ENCODE results near the gene DERA.
"Not testable (repeated sequence)": the region's sequence is repeated elsewhere in the genome, so short reads cannot be mapped to it uniquely, and the experiment has no call there.

Gene DERA

DNA sequence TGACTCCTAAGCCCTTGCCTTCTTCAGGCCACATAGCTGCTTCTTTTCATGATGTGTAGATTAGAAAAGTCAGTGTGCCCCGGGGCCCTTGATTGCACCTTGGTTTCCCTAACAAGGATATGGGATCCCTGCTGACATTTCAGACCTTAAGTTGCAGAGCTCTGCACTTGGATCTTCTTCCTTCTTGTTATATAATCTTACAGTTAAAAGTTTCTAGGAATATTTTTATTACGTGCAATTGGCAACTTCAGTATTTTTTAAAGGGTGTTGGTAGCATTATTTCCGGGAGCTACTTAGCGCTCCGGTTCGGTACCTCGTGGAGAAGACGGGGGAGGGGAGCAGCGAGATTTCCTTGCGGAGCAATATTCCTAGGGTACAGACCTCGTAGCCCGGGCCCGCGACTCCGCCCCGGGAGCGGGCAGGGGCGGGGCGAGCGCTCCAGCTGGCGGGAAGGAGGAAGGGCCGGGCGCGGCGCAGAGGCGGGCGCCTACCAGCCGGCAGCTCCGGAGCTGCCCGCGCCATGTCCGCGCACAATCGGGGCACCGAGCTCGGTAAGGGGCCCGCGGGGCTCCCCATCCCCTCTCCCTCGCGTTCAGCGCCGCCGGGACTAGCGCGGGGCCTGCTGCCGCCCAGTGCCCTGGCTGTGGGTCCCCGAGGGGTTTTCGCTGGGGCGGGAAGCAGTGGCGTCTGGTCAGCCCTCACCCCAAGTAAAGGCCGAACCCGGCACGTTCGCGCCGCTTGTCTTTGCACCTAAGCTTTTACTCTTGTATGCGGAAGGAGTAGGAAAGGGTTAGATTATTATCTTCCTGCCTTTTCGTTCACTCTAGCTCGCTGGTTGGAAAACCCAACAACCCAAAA, at the start of gene DERA:
DERA (plus strand) TSS at position 469 of the 858 bp plus-strand sequence; CDS start at position 521, 52 bp downstream.
- DNase-seq = peak; percentile 72

DNA sequence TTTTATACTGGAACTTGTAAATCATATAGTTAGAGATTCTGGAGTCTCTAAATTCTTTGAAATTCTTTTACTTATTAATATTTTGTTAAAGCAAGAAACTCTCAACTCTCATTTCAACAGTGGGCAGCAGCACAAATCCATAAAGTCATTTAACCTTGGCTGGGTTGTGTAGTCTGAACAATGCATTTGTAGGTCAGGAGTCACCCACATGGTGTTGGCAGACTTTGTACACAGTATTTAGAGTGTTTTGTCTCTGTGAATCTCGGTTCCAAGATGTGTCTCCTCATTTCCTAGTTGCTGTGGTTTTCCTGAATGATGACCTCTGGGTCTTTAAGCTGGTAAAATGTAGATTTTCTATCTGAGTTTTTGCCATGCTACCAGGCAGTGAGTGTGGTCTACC, 49.7 kb upstream of the DERA start:
- no peak for DNase-seq

DNA sequence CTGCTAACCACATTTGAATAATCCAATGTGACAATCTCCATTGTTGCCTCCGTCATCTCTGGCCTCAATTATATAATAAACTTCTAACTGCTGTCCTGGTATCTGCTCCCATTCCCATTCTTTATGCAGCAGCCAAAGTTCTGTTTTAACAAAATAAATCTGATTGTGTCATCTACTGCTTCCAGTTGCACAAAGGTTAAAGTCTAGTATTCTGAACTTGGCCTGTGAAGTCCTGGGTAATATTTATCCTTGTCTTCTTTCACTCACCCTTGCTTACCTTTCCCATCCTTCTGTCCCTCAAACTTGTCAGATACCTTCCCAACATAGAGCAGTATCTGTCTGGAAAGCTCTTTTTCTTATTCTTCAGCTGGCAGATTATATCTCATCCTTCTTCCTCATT, 48.3 kb upstream of the DERA start:
- no peak for DNase-seq

DNA sequence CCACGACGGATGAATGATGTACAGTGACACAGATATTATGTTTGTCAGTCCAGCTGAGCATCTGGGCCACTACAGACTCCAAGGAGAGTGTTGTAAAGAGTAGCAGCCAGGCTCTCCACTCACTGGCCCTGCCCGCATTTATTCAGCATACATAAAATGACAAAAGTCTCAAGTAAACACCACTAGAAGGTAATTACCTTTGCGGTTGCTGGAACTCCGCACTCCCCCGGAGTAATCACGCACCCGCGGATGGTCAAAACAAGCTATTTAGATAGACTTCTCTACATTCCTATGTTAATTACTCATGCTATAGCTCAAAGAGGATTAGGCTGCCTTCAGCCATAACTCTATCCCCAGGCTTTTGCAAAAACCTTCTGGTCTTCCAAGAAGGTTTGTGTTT, 47.8 kb upstream of the DERA start:
- no peak for DNase-seq

DNA sequence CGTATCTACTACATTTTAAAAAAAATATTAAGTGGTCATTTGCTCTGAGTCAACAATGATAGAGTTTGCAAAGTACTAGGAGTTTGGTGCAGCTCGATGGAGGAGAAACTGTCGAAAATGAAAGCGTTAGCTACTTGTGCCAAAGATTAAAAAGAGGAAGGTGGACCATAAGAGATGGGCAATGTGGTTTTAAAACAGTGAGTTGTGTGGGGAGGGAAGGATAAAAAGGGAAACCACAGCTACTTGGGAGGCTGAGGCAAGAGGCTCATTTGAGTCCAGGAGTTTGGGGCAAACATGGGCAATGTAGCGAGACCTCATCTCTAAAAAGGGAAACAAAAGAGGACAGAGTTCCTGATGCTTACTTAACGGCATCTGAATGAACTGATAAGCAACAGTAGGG, 47.1 kb upstream of the DERA start:
- no peak for DNase-seq

DNA sequence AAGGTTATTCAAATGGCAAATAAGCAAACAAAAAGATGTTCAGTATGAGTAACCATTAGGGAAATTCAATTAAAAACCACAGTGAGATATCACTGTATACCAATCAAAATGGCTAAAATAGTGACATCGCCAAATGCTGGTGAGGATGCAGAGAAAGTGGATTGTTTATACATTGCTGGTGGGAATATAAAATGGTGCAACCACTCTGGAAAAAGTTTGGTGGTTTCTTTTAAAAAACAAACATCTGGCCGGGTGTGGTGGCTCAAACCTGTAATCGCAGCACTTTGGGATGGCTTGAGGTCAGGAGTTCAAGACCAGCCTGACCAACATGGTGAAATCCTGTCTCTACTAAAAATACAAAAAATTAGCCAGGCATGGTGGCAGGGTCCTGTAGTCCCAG, 42.9 kb upstream of the DERA start:
- no peak for DNase-seq

DNA sequence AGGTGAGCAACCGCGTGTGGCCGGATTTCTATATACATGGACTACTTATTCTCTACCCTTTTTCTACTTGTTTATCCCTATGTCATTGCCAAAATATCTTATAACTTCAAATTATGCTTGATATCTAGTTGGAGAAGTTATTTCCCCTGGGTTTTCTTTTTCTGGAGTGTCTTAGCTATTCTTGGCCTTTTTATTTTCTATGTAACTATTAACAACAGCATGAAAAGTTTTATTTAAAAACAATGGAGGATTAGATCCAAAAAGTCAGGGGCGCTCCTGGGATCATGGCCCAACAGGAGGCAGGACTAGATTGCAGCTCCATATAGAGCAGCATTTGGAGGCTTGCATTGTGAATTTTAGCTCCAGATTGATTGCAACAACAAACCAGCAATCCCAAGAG, 37.6 kb upstream of the DERA start:
- no peak for DNase-seq

DNA sequence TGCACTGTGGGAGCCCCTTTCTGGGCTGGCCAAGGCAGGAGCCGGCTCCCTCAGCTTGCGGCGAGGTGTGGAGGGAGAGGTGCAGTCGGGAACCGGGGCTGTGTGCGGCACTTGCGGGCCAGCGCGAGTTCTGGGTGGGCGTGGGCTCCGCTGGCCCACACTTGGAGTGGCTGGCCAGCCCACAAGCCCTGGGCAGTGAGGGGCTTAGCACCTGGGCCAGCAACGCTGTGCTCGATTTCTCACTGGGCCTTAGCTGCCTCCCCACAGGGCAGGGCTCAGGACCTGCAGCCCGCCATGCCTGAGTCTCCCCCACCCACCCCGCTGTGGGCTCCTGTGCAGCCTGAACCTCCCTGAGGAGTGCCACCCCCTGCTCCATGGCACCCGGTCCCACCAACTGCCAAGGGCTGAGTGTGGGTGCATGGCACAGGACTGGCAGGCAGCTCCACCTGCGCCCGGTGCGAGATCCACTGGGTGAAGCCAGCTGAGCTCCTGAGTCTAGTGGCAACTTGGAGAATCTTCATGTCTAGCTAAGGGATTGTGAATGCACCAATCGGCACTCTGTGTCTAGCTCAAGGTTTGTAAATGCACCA, 36.5 kb upstream of the DERA start:
- DNase-seq = not testable (repeated sequence)

DNA sequence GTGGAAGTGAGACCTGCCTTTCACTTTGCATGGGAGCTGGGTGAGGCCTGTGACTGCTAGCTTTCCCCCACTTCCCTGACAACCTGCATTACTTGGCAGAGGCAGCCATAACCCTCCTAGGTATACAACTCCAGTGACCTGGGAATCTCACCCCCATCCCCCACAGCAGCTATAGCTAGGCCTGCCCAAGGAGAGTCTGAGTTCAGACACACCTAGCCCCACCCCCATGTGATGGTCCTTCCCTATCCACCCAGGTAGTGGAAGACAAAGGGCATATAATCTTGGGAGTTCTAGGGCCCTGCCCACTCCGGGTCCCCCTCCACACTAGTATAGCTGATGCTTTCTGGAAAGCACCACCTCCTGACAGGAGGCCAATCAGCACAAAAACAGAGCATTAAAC, 35.3 kb upstream of the DERA start:
- DNase-seq = no peak

DNA sequence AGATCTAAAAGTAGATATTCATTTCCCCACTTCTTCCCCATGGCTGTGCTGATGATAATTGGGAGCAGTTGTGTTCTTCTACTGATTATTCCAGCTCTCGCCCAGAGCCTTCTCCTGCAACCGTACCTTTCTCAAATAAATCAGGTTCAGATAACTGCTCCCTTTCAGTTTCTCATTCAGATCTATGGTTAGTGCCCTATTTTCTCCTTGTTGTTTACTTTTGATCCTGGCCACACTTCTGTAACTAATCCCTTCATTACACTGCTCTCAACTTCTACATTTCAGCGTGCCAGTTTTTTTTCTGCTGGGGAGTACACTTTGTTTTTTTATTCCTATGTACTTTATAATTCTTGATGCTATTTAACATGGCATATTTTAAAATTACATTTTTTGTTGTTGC, 31.7 kb upstream of the DERA start:
- no peak for DNase-seq

DNA sequence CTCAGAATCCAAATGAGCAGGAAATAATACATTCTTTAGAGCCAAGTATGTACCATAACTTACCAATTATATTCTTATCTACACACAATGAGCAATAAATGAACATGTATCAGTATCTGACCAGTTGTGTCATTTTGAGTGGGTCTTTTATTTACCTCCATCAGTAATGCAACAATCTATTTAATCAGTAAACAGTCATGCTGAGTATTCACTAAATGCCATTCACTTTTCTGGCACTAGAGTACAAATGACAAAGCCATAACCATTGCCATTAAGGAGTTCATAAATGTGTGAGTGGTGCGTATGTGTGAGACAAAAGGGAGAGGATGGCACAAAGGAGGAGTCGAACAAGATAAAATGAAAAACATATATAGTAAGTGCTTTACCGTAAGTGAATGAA, 30.4 kb upstream of the DERA start:
- no peak for DNase-seq

DNA sequence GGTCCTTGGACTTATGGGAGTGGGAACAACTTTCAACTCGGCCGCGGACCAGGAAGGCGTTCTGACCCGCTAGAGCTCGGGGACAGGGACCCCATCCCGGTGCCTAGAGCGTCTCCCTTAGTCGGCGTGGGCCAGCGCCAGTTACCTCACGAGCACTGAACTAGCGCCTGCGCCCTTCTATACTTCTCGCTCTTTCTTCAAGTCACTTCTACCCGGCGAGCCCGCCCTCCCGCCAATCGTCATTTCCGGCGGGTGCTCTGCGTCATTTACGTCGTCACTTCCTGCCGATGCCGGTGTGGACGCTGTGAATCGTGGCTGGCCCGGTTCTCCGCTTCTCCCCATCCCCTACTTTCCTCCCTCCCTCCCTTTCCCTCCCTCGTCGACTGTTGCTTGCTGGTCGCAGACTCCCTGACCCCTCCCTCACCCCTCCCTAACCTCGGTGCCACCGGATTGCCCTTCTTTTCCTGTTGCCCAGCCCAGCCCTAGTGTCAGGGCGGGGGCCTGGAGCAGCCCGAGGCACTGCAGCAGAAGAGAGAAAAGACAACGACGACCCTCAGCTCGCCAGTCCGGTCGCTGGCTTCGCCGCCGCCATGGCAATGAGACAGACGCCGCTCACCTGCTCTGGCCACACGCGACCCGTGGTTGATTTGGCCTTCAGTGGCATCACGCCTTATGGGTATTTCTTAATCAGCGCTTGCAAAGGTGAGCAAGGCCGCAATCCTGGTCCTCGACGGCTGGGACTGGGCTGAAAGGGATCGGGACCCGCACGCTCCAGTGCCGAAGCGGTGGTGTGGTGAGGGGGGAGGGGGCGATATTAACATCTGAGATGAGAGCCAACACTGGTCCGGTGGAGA, 28.8 kb upstream of the DERA start, which contains the start of gene STRAP:
STRAP (plus strand) TSS at position 270 of the 854 bp plus-strand sequence; CDS start at position 591, 321 bp downstream.
- DNase-seq = peak; percentile 97

DNA sequence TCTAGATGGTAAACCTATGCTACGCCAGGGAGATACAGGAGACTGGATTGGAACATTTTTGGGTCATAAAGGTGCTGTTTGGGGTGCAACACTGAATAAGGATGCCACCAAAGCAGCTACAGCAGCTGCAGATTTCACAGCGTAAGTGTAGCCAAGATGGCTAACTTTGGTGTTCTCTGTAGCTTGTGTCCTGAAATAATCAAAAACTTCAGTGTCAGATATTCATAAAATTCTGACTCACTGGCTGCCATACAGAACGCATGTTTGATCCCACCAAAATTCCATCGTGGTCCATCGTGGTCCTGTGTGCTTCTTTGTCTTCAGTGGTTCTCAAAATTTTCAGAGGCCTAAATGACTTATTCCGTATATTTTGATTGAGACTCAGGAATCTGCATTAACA, 27.6 kb upstream of the DERA start:
- DNase-seq = no peak

DNA sequence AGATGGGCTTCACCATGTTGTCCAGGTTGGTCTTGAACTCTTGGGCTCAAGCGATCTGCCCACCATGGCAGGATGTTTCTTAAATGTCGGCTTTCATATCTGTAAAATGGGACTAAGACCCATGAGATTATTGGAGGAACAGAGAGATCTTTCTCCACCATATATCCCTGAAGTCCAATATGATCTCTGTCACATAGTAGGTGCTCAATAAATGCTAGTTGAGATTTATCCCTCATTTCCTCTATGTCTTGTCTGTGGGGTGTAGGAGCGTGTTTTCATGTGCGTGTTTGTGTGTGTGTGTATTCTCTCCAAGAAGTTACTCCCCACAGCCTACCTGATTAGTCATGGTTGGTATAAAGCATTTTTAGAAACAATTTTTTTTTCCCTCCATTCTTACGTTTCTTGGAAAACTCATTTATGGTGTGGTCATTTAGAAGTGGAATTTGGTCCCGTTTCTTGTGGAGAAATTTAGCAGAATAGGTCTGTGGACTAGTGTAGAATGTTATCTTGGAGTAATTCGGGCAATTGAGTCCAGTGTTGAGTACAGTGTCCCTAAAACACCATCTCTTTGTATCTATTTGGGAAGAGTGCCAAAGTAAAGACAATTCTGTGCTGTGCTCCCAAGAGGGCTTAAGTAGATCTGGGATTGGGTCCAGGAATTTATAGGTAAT, 24.6 kb upstream of the DERA start:
- no peak for DNase-seq

DNA sequence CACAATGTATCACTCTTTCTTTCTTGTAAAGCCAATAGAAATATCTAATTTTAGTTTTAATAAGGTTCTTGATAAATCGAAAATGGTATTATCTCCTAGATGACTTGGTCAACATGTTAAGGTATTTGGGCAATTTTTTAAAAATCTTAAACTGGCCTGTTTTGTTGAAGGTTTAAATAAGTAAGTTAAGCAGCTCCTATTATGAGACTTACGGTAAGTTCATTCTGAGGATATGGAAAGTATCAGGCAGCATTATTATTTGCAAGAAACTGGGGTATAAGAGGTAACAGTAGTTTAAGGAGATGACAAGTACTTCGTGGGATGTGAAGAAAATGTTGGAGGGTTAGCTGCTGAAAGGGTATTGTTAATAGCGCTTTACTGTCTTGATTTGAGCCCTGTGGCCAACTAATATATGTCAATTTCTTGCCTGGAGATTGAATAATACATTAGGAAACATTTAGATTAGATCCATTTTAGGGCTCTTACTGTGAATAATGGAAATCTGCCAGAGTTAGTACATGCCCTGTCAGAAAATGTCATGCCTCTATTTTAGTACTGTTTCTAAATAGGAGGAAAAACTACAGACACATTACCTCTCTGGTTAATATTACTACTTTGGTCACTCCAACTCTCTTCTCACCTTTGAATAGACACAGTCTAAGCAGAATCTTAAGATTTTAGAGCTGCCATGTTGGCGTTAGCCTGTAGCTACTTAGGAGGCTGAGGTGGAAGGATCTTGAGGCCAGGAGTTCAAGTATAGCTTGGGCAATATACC, 23.9 kb upstream of the DERA start:
- no peak for DNase-seq

DNA sequence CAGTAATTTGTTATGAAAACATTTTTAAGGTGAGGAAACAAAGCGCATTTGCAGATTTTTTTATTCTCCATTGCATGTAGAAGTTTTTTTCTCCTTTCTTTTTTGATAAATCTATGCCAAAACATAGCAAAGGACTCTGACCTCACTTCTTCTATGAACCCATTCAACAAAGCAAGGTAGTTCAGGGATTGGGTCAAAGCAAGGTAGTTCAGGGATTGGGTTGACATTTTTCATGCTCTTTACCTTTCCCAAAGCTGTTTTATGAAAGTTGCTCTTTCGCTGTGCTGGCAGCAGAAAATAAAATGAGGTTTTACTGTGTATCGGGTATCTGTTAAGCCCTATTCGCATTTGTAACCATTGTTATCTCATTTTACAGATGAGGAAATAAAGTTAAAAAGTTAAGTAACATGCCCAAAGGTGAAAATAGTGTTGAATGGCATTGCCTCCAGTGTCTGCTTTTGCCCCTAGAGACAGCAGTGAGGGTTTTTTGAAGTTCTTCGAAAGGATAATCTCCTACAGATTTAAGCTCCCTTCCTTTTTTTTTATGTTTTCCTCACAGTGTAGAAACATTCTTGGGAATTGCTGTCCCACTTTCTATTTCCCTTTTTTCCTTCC, 18.4 kb upstream of the DERA start:
- DNase-seq = no peak

DNA sequence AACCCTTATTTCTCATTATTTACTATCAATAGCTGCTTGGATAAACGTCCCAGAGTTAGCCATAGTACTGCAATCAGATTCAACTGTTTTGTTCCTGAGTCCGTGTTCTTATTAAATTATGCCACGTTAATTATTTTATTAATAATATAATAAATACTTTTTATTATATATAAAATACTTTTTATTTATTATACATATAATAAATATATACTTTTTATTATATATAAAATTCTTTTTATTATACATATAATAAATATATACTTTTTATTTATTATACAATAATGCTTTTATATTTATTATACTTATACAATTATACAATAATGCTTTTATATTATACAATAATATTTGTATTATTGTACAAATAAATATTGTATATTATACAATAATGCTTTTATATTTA, 17.9 kb upstream of the DERA start:
- no peak for DNase-seq

DNA sequence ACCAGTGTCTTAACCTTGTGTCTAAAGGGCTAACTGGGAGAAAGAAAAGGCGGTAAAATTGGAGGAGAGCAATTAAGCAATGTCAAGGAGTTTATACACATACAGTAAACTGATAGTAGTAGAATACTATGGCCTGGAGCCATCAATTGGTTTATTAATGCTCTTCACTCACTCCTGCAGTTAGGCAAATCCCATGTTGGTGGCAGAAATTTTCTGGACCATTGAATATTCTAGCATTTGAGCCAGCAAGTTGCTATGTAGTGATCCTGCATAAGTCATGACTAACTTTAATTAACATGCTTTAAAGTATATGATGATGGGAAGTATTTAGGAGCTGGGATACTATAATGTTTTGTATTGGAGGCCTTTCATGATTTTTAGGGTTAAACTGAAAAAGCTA, 14.3 kb upstream of the DERA start:
- no peak for DNase-seq

DNA sequence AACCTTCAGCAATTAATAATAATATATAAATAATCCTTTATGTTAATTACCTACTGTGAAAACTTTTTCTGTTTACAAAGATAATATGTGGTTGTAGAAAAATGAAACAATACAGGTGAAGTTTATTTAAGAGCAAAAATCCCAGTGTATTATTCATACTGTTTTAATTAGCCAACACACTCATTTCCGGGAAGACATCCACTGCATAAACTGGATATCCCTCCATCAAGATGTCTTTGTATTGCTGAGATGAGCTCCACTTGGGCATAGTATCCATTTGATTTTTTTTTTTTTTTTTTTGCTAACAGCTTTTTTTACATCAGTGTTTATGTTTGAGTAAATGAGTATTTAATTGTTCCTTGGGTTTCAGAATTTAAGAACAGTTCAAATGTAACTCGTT, 13.7 kb upstream of the DERA start:
- no peak for DNase-seq

DNA sequence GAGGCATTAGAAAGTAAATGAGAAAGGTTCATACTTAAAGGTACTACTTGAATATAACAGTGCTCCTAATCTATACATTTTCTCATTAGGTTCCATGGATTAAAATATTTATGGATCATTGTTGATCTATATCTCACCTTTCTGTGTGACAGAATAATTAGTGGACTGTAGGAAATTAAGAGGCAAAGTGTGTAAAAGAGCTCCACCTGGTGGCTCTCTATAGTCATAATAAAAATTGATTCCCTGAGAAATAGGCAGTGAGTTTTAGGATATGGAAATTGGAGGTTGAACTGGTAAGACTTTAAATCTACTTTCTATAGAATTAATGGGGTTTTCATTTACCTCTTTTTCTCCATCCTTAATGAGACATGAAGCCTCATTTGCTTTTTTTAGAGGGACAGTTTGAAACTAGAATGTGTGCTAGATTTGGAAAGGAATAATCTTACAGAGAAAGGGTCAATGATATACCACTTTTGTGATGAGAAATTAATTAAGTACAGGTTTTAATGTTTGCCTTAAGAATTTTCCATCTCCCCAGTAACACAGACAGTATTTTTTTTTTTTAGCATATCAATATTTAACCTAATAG, 11.8 kb upstream of the DERA start:
- no peak for DNase-seq

DNA sequence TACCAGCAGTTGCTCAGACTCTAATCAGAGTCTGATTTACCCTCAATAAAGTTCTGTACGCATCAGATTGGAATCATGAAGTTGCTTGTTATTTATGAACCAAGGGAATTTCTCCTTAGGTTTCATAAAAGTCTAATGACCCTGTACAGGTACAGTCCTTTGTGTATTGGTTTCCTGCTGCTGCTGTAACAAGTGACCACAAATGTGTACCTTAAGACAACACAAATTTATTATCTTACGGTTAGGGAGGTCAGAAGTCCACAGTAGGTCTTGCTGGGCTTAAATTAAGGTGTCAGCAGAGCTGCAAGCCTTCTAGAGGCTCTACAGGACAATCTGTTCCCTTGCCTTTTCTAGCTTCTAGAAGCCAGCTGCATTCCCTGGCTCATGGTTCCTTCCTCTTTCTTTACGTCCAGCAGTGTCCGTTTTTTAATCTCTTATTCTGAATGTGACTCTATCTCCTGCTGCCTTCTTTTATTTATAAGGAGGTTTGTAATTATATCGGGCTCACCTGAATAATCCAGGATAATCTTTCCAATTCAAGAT, 6.7 kb upstream of the DERA start:
- DNase-seq = no peak

All from stimulated activated CD8-positive, alpha-beta memory T cell treated with anti-CD3 and anti-CD28 coated beads, Interleukin-4, amount 100 ng/mL, for 48 hours (primary cell).